Measurements from ENCODE around the gene CHMP5.

The CHMP5 gene

GRCh38 chr9:33241298-33241697, 23.6 kb upstream of the CHMP5 start:
- TF ChIP-seq, protein P1, sequence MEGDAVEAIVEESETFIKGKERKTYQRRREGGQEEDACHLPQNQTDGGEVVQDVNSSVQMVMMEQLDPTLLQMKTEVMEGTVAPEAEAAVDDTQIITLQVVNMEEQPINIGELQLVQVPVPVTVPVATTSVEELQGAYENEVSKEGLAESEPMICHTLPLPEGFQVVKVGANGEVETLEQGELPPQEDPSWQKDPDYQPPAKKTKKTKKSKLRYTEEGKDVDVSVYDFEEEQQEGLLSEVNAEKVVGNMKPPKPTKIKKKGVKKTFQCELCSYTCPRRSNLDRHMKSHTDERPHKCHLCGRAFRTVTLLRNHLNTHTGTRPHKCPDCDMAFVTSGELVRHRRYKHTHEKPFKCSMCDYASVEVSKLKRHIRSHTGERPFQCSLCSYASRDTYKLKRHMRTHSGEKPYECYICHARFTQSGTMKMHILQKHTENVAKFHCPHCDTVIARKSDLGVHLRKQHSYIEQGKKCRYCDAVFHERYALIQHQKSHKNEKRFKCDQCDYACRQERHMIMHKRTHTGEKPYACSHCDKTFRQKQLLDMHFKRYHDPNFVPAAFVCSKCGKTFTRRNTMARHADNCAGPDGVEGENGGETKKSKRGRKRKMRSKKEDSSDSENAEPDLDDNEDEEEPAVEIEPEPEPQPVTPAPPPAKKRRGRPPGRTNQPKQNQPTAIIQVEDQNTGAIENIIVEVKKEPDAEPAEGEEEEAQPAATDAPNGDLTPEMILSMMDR (conservative IDR thresholded peaks at IDR 0.05; ENCODE audit: control insufficient read depth, insufficient read depth, low read depth, low read length), result no peak
- DNase-seq (ENCODE audit: low read depth), result no peak
- no peak overlapping the region for H3K4me3 ChIP-seq (ENCODE audit: control insufficient read depth, low read depth, low read length)

GRCh38 chr9:33242609-33243134, 22.2 kb upstream of the CHMP5 start:
- TF ChIP-seq, protein P1 (conservative IDR thresholded peaks at IDR 0.05; ENCODE audit: control insufficient read depth, insufficient read depth, low read depth, low read length), result no peak
- H3K4me3 ChIP-seq (ENCODE audit: control insufficient read depth, low read depth, low read length), result no peak overlapping the region
- DNase-seq (ENCODE audit: low read depth), result no peak

DNA sequence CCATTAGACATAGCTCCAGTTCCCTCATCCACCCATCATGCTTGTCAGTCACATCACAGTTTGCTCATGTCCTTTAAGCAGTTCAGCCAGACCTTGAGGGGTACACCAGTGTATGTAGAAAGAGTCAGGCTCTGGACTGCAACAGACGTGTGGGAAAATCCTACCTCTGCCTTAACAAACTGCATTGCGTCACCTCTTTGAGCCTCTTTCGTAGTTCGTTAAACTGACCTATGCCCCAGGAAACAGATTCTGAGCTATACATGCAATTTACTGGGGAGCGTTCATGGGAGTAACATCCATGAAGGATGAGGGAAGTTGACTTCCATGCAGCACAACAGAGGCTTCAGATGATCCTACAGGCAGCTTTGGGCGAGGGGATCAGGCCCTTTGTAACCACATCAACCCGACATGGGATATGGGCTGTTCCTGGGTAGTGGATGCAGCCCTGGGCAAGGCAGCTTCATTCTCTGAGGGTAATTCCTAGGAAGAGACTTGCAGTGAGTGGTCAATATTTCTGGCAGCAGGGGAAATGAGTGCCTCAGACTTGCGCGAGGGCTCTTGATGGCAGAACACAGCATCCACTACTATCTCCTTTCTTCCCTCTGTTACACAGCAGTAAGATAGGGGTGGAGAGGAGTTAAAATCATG, 20.6 kb upstream of the CHMP5 start:
- TF ChIP-seq, protein P1 (conservative IDR thresholded peaks at IDR 0.05; ENCODE audit: control insufficient read depth, insufficient read depth, low read depth, low read length), result no peak
- no peak overlapping the region for H3K4me3 ChIP-seq (ENCODE audit: control insufficient read depth, low read depth, low read length)
- DNase-seq (ENCODE audit: low read depth), result no peak

GRCh38 chr9:33245341-33245740, 19.5 kb upstream of the CHMP5 start:
- no peak overlapping the region for H3K4me3 ChIP-seq (ENCODE audit: control insufficient read depth, low read depth, low read length)
- no peak for DNase-seq (ENCODE audit: low read depth)
- TF ChIP-seq, protein P1 (conservative IDR thresholded peaks at IDR 0.05; ENCODE audit: control insufficient read depth, insufficient read depth, low read depth, low read length), result no peak

DNA sequence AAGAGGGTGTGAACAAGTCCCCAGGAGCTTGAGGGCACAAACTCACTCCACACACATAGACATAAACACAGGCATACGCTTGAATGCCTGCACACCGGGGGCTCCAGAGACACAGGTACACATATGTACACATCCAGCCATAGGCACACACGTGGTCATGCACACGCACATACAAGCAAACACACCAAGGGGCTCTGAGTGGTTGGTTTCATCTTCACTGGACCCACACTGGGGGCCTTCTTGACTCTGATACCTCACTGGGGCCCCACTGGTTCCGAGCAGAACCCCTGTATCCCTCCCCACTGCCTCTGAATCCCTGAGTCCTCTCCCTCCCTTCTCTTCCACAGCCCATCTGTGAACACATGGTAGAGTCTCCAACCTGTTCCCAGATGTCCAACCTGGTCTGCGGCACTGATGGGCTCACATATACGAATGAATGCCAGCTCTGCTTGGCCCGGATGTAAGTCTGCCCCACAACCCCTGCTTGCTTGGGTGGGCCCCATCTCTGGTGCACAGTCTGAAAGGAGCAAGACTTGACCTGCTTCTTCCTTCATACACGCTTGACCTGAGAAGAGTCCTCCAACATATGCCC, 18.5 kb upstream of the CHMP5 start:
- no peak for DNase-seq (ENCODE audit: low read depth)
- TF ChIP-seq, protein P1 (conservative IDR thresholded peaks at IDR 0.05; ENCODE audit: control insufficient read depth, insufficient read depth, low read depth, low read length), result no peak

DNA sequence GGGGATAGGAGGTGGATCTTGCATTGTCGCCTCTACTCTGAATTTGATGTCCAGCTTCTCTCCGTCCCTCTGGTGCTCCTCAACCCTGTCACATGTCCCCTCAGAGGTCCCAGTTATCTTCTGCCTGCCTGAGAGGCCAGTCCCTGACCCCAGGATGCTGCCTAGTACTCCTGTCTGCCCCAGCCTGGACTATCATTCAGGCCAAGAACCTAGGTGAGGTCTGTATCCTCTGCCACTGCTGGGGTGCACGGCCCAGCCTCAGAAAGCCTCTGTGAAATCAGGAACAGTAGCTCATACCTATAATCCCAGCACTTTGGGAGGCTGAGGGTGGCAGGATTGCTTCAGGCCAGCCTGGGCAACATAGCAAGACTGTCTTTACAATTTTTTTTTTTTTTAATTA, 16.2 kb upstream of the CHMP5 start:
- TF ChIP-seq, protein P1 (conservative IDR thresholded peaks at IDR 0.05; ENCODE audit: control insufficient read depth, insufficient read depth, low read depth, low read length), result no peak
- DNase-seq (ENCODE audit: low read depth), result no peak
- H3K4me3 ChIP-seq (ENCODE audit: control insufficient read depth, low read depth, low read length), result no peak overlapping the region

More for the DNA sequence above, 18.5 kb upstream of the CHMP5 start:
- H3K4me3 ChIP-seq (ENCODE audit: control insufficient read depth, low read depth, low read length), result no peak overlapping the region
